WERI-Rb-1 (cell line): Measurements from ENCODE around the gene SLIT3.

Source experiments
- DNase-seq: peaks from one replicate; pipeline ENCODE4 v3.0.0-alpha.2; 2020
- H3K27ac ChIP-seq: fragments of 250-450 bp; sonication (Bioruptor Pico); 2 replicates; pipeline ENCODE4 v1.5.1; 2020; ENCODE audit warnings: mild to moderate bottlenecking, moderate library complexity
- H3K27me3 ChIP-seq: fragments of 250-450 bp; sonication (Bioruptor Pico); 2 replicates; pipeline ENCODE4 v1.5.1; 2021; ENCODE audit warnings: mild to moderate bottlenecking, low read depth, moderate library complexity; ENCODE audit not compliant: insufficient read depth, severe bottlenecking
- H3K36me3 ChIP-seq: fragments of 250-450 bp; sonication (Bioruptor Pico); 2 replicates; pipeline ENCODE4 v1.5.1; 2020; ENCODE audit warnings: mild to moderate bottlenecking, moderate library complexity
- H3K4me3 ChIP-seq: 2 replicates; pipeline ENCODE4 v1.5.1; 2011; ENCODE audit warnings: low read depth, mild to moderate bottlenecking, control low read depth, low read length
- H3K9me3 ChIP-seq: fragments of 250-450 bp; sonication (Bioruptor Pico); 2 replicates; pipeline ENCODE4 v1.5.1; 2021; ENCODE audit warnings: mild to moderate bottlenecking, moderate library complexity; ENCODE audit not compliant: severe bottlenecking
- CTCF ChIP-seq: IDR thresholded peaks from 2 replicates; pipeline ENCODE4 v1.5.1; 2011; ENCODE audit warnings: low read depth, mild to moderate bottlenecking, control low read depth, inconsistent platforms, low read length

Gene SLIT3

DNA sequence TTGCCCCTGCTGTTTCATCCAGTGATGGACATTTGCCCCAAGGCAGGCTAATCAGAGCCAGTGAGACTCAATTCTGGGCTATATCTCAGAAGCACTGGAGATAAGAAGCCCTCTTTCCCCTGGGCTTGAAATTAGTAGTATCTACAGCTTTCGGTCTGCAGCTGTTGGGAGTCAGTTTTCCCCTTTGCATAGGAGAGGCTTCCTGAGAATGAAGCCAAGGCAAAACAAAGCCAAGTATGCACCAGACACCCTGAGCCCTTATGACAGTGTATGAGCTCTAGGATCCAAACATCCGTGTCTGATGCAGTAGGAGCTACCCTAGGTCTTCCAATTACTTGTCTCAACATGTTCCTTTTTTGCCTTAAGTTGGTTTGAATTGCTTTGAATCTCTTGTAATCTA is 642.5 kb downstream of the SLIT3 start:
- DNase-seq: no peak
- Histone ChIP-seq H3K4me3 (no peak overlapping the region), H3K27ac (no peak overlapping the region), H3K36me3 (no peaks in the 10 kb centered on the region), H3K9me3 (no peaks in the 10 kb centered on the region), H3K27me3 (no peaks in the 10 kb centered on the region)
- no peak for TF ChIP-seq CTCF

- DNase-seq: no peak
- Histone ChIP-seq H3K27me3 (no peaks in the 10 kb centered on the region), H3K27ac (no peak overlapping the region)
Measured at GRCh38 chr5:168656633-168657032, 644.3 kb downstream of the SLIT3 start.

DNA sequence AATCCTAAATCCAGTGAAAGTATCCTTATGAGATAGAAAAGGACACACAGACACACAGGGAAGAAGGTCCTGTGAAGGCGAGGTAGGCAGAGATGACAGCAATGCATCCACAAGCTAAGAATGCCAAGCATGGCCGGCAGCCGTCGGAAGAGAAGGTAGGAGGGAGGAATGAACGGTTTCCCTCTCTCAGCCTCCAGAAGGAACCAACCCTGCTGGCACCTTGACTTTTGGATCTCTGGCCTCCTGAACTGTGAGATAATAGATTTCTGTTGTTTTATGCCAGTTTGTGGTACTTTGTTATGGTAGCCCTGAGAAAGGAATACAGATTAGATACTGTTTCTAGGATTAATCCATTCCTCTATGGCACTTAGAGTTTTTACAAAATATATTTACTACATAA is 645.6 kb downstream of the SLIT3 start:
- H3K9me3 ChIP-seq: no peaks in the 10 kb centered on the region
- H3K4me3 ChIP-seq: no peak overlapping the region
- TF ChIP-seq CTCF: no peak
- H3K27me3 ChIP-seq: no peaks in the 10 kb centered on the region
- DNase-seq: no peak
- no peak overlapping the region for H3K27ac ChIP-seq
- H3K36me3 ChIP-seq: no peaks in the 10 kb centered on the region

More at GRCh38 chr5:168656633-168657032, 644.3 kb downstream of the SLIT3 start:
- TF ChIP-seq CTCF: no peak
- no peaks in the 10 kb centered on the region for H3K9me3 ChIP-seq
- no peaks in the 10 kb centered on the region for H3K36me3 ChIP-seq
- H3K4me3 ChIP-seq: no peak overlapping the region

GRCh38 chr5:168654211-168654721 is 646.7 kb downstream of the SLIT3 start:
- Histone ChIP-seq H3K27me3 (no peaks in the 10 kb centered on the region), H3K4me3 (no peak overlapping the region), H3K36me3 (no peaks in the 10 kb centered on the region), H3K9me3 (no peaks in the 10 kb centered on the region), H3K27ac (peak overlapping the region; percentile 29)
- DNase-seq: peak; percentile 35
- TF ChIP-seq CTCF: no peak

GRCh38 chr5:168653626-168654025 is 647.3 kb downstream of the SLIT3 start:
- no peak for TF ChIP-seq CTCF
- no peak overlapping the region for H3K4me3 ChIP-seq
- H3K27ac ChIP-seq: no peak overlapping the region
- H3K9me3 ChIP-seq: no peaks in the 10 kb centered on the region
- no peaks in the 10 kb centered on the region for H3K27me3 ChIP-seq
- H3K36me3 ChIP-seq: no peaks in the 10 kb centered on the region
- no peak for DNase-seq

DNA sequence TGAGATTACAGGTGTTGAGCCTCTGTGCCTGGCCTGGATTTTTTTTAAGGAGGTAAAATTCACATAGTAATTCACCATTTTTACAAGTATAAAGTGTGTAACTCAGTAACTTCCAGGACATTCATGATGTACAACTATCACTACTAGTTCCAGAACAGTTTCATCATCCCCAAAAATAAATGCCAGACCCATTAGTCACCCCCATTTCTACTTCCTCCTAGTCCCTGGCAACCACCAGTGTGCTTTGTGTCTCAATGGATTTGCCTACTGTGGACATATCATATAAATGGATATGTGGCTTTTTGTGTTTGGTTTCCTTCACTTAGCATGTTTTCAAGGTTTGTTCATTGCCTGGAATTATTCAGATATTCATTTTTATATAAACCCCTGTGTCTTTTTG is 649.3 kb downstream of the SLIT3 start:
- H3K9me3 ChIP-seq: no peaks in the 10 kb centered on the region
- H3K36me3 ChIP-seq: no peaks in the 10 kb centered on the region
- H3K27me3 ChIP-seq: no peaks in the 10 kb centered on the region
- no peak overlapping the region for H3K4me3 ChIP-seq
- no peak for DNase-seq
- H3K27ac ChIP-seq: no peak overlapping the region
- no peak for TF ChIP-seq CTCF
